ENCODE results near the gene EFCAB9.

GRCh38 chr5:172234031-172234430, 40.1 kb downstream of the EFCAB9 start:
- TF ChIP-seq ESRRA (CRISPR knock-in tag; IDR thresholded peaks at IDR 0.05; ENCODE audit: borderline replicate concordance) (no peak), FOXP4 (CRISPR knock-in tag; IDR thresholded peaks at IDR 0.05) (no peak), AR (CRISPR knock-in tag; IDR thresholded peaks at IDR 0.05) (no peak), IRF1 (CRISPR knock-in tag; IDR thresholded peaks at IDR 0.05) (no peak), ELF4 (CRISPR knock-in tag; IDR thresholded peaks at IDR 0.05; ENCODE audit: low read depth) (no peak), SP1 (CRISPR knock-in tag; conservative IDR thresholded peaks at IDR 0.05) (no peak), MAX (CRISPR knock-in tag; IDR thresholded peaks at IDR 0.05) (no peak), CTCF (IDR thresholded peaks at IDR 0.05) (no peak), CBFB (CRISPR knock-in tag; IDR thresholded peaks at IDR 0.05; ENCODE audit: low read depth) (no peak)

Data from WTC11 (cell line).